IMR-90 (cell line): ENCODE results near the gene NLRP3. TPM values are rescaled to one million over a fixed set of nuclear protein-coding genes. Genes with fewer than 3 reads are reported as not detected.
A peak's percentile ranks its signal among the peaks of the same experiment; 100 is the strongest.

Experiments used
- ATAC-seq: fragments of 200-7000 bp; cut with Tn5 transposase; 2 replicates; pipeline ENCODE4 v1.9.1; 2020; ENCODE audit warnings: low read depth, mild to moderate bottlenecking, moderate library complexity
- BruUV-seq: library from RNA; stranded (reverse); fragments of 400-500 nt; replicated peaks from 2 replicates; lab custom pipeline; 2021; lab: Mats Ljungman, UMichigan
- CTCF ChIA-PET: fragments of 300-600 bp; formaldehyde crosslinking; extraction: SDS; loops from one replicate; lab custom pipeline; 2021; ENCODE audit warnings: antibody characterized with exemption; lab: Yijun Ruan, JAX
- POLR2A ChIA-PET: fragments of 300-600 bp; sonication (Branson Sonifier 250); formaldehyde crosslinking; loops from one replicate; lab custom pipeline; 2022; ENCODE audit warnings: antibody characterized with exemption; ENCODE audit not compliant: unreplicated experiment; lab: Charles Lee
- DNase-seq: peaks from one replicate; pipeline ENCODE4 v3.0.0; 2013
- H2AFZ ChIP-seq: replicated peaks from 2 replicates; pipeline ENCODE3; 2013; ENCODE audit warnings: low read length, mild to moderate bottlenecking; ENCODE audit not compliant: poor library complexity
- H2AK5ac ChIP-seq: 2 replicates; pipeline ENCODE4 v1.6.1; 2013; ENCODE audit warnings: low read depth, low read length, inconsistent platforms
- H2AK9ac ChIP-seq: replicated peaks from 2 replicates; pipeline ENCODE3; 2013; ENCODE audit warnings: mild to moderate bottlenecking, low read depth, low read length, moderate library complexity; ENCODE audit not compliant: poor library complexity
- H2BK120ac ChIP-seq: 2 replicates; pipeline ENCODE4 v1.6.1; 2013; ENCODE audit warnings: low read depth, low read length, inconsistent platforms
- H2BK15ac ChIP-seq: 3 replicates; pipeline ENCODE4 v1.6.1; 2013; ENCODE audit warnings: low read depth, low read length, inconsistent platforms
- H2BK20ac ChIP-seq: 2 replicates; pipeline ENCODE4 v1.6.1; 2013; ENCODE audit warnings: low read depth, mild to moderate bottlenecking, inconsistent platforms, low read length, moderate library complexity
- H2BK5ac ChIP-seq: 2 replicates; pipeline ENCODE4 v1.6.1; 2013; ENCODE audit warnings: mild to moderate bottlenecking, low read depth, low read length, inconsistent platforms; ENCODE audit not compliant: poor library complexity, severe bottlenecking
- H3K14ac ChIP-seq: replicated peaks from 2 replicates; pipeline ENCODE4 v1.6.1; 2013; ENCODE audit warnings: low read depth, low read length, inconsistent platforms
- H3K18ac ChIP-seq: 2 replicates; pipeline ENCODE4 v1.6.1; 2013; ENCODE audit warnings: low read depth, low read length, control low read depth
- H3K23ac ChIP-seq: 2 replicates; pipeline ENCODE4 v1.6.1; 2013; ENCODE audit warnings: low read depth, low read length, inconsistent platforms
- H3K27ac ChIP-seq: 2 replicates; pipeline ENCODE4 v1.5.1; 2013; ENCODE audit warnings: mild to moderate bottlenecking, control low read depth, low read length; ENCODE audit not compliant: insufficient read depth
- H3K27me3 ChIP-seq: 2 replicates; pipeline ENCODE4 v1.6.1; 2013; ENCODE audit warnings: low read length; ENCODE audit not compliant: control insufficient read depth, insufficient read depth
- H3K36me3 ChIP-seq: 2 replicates; pipeline ENCODE4 v1.6.1; 2013; ENCODE audit warnings: low read length, mixed read lengths; ENCODE audit not compliant: control insufficient read depth, insufficient read depth
- H3K4ac ChIP-seq: 2 replicates; pipeline ENCODE4 v1.6.1; 2013; ENCODE audit warnings: low read depth, low read length, inconsistent platforms
- H3K4me1 ChIP-seq: 2 replicates; pipeline ENCODE4 v1.6.1; 2013; ENCODE audit warnings: low read length, mixed read lengths; ENCODE audit not compliant: control insufficient read depth, insufficient read depth
- H3K4me2 ChIP-seq: 2 replicates; pipeline ENCODE4 v1.6.1; 2013; ENCODE audit warnings: low read depth, mild to moderate bottlenecking, control low read depth, low read length, moderate library complexity
- H3K4me3 ChIP-seq: 2 replicates; pipeline ENCODE4 v1.5.1; 2013; ENCODE audit warnings: low read depth, mild to moderate bottlenecking, control low read depth, low read length, moderate library complexity; ENCODE audit not compliant: insufficient read depth
- H3K56ac ChIP-seq: 2 replicates; pipeline ENCODE4 v1.6.1; 2013; ENCODE audit warnings: low read length, inconsistent platforms; ENCODE audit not compliant: insufficient read depth; ENCODE audit errors: extremely low read depth
- H3K79me1 ChIP-seq, 2 experiments: 2 replicates each; pipeline ENCODE4 v1.6.1; 2013; ENCODE audit warnings: low read length in 2 of 2, inconsistent platforms in 1 of 2, low read depth in 1 of 2
- H3K9ac ChIP-seq: 2 replicates; pipeline ENCODE4 v1.6.1; 2013; ENCODE audit warnings: low read depth, low read length, control low read depth
- H3K9me1 ChIP-seq: 2 replicates; pipeline ENCODE4 v1.6.1; 2013; ENCODE audit warnings: low read length, inconsistent platforms; ENCODE audit not compliant: insufficient read depth
- H3K9me3 ChIP-seq: 2 replicates; pipeline ENCODE4 v1.6.1; 2013; ENCODE audit warnings: low read length; ENCODE audit not compliant: control insufficient read depth, insufficient read depth
- H4K20me1 ChIP-seq: 2 replicates; pipeline ENCODE4 v1.6.1; 2013; ENCODE audit warnings: low read length, inconsistent platforms; ENCODE audit not compliant: insufficient read depth
- H4K5ac ChIP-seq: 2 replicates; pipeline ENCODE4 v1.6.1; 2013; ENCODE audit warnings: mild to moderate bottlenecking, low read depth, low read length, control low read depth
- H4K8ac ChIP-seq, 2 experiments: 2 replicates each; pipeline ENCODE4 v1.6.1; 2013; ENCODE audit warnings: low read depth in 2 of 2, low read length in 2 of 2, control low read depth in 1 of 2, inconsistent platforms in 1 of 2
- H4K91ac ChIP-seq: 2 replicates; pipeline ENCODE4 v1.6.1; 2013; ENCODE audit warnings: low read depth, low read length, inconsistent platforms; ENCODE audit not compliant: insufficient read depth
- MAFK ChIP-seq: IDR thresholded peaks from 2 replicates; pipeline ENCODE4 v1.6.1; 2012; ENCODE audit warnings: low read depth, low read length, improper control_type of control experiment
- RCOR1 ChIP-seq: IDR thresholded peaks from 2 replicates; pipeline ENCODE4 v1.6.1; 2012; ENCODE audit warnings: mild to moderate bottlenecking, low read length, improper control_type of control experiment; ENCODE audit not compliant: insufficient replicate concordance
- RFX5 ChIP-seq: IDR thresholded peaks from 2 replicates; pipeline ENCODE4 v1.8.0; 2012; ENCODE audit warnings: low read depth, mild to moderate bottlenecking, low read length, moderate library complexity
- WGBS, 2 experiments: methylation state at CpG; one replicate each; pipeline versions ENCODE4 v1.1.5 to v1.1.7; 2013; ENCODE audit warnings: missing lambda C conversion rate in 2 of 2; ENCODE audit not compliant: insufficient read length in 1 of 2; ENCODE audit errors: extremely low coverage in 2 of 2; 5-methylcytosine and 5-hydroxymethylcytosine counted together
- dilution Hi-C: fragments of 300-500 bp; cut with HindIII; formaldehyde crosslinking; loops from one replicate; pipeline ENCODE4 v1.14.3; 2018; ENCODE audit warnings: low sequenced_read_pairs; ENCODE audit not compliant: unreplicated experiment
- in situ Hi-C: fragments of 300-500 bp; cut with MboI; formaldehyde crosslinking; loops from 3 replicates; pipeline ENCODE4 v1.14.3; 2019; ENCODE audit warnings: low sequenced_read_pairs, inconsistent platforms, mixed read lengths
- intact Hi-C: fragments of 100-400 bp; cut with micrococcal nuclease; formaldehyde crosslinking; loops from 2 replicates; pipeline ENCODE4 v1.10.0; 2022
- polyA plus RNA-seq, 3 experiments: library from polyadenylated mRNA; depleted of rRNA; stranded (reverse); fragments of >200 nt; gene quantifications; 2 replicates each; pipeline ENCODE4 v1.2.3, GENCODE V29; 2012; ENCODE audit warnings: low replicate concordance in 1 of 3
- total RNA-seq: library from RNA; depleted of rRNA; stranded (reverse); fragments of >200 nt; gene quantifications from 2 replicates; pipeline ENCODE4 v1.2.3, GENCODE V29; 2012

NLRP3 gene
- total and polyA plus RNA-seq, 2 of the 4 experiments (the other 2 are of a cell fraction), result 0.18 TPM; not detected in 1

GRCh38 chr1:247447162-247447909 is 31.4 kb downstream of the NLRP3 start:
- BruUV-seq, result no TSS peak
- WGBS, 2 experiments, result 81% methylated on average over 3 of the region's 7 CpGs; no CpG with 5 or more reads in 1 of the 2 experiments

More at GRCh38 chr1:247447162-247447909, 31.4 kb downstream of the NLRP3 start:
- Histone ChIP-seq H2AFZ (no peak overlapping the region), H2BK20ac (no peak overlapping the region), H3K56ac (no peak overlapping the region), H2BK120ac (no peak overlapping the region), H3K18ac (no peak overlapping the region), H3K79me1 (no peaks in the 10 kb centered on the region), H3K4me2 (no peak overlapping the region), H2BK5ac (no peak overlapping the region), H3K14ac (no peak overlapping the region), H2AK9ac (no peak overlapping the region), H3K27me3 (no peaks in the 10 kb centered on the region), H4K8ac (peak overlapping the region; percentile 17 to 94; a peak in 3 of 4 replicates), H3K27ac (no peak overlapping the region), H3K23ac (no peak overlapping the region), H3K4ac (no peak overlapping the region), H2AK5ac (no peak overlapping the region), H3K4me1 (no peaks in the 10 kb centered on the region), H3K36me3 (no peaks in the 10 kb centered on the region), H2BK15ac (no peak overlapping the region), H3K9me3 (no peaks in the 10 kb centered on the region), H3K4me3 (no peak overlapping the region), H3K9me1 (no peaks in the 10 kb centered on the region), H4K5ac (no peak overlapping the region; the same call in 1 of the 2 replicates), H4K20me1 (no peaks in the 10 kb centered on the region), H3K9ac (no peak overlapping the region), H4K91ac (no peak overlapping the region)
- no peak for ATAC-seq
- dilution Hi-C loops (no loop called here), intact Hi-C loops (no loop called here), in situ Hi-C loops (no loop called here)
- DNase-seq, result no peak
- TF ChIP-seq MAFK, result peak; percentile 66
- TF ChIP-seq RCOR1, result no peak
- TF ChIP-seq RFX5, result no peak
- ChIA-PET POLR2A (interaction anchor here (0.5 to 0.6 kb wide), 2 partner anchors 57 to 192 kb away, joined by 3 to 4 read pairs; partner anchors contain the start of gene VN1R5), CTCF (no interaction called here)
